Endothelial cell of umbilical vein (primary cell): ENCODE data around the gene HSD17B2. TPM values are rescaled to one million over a fixed set of nuclear protein-coding genes. Genes with fewer than 3 reads are reported as not detected.

ENCODE experiments used
- BruUV-seq: library from RNA; stranded (reverse); fragments of 400-500 nt; replicated peaks from 2 replicates; lab custom pipeline; 2021; lab: Mats Ljungman, UMichigan
- CTCF ChIA-PET: fragments of 300-600, 350-600 bp; sonication (Branson Sonifier 250); formaldehyde crosslinking; loops from one replicate; lab custom pipeline; 2021; ENCODE audit warnings: antibody characterized with exemption, inconsistent platforms; lab: Charles Lee
- POLR2A ChIA-PET: fragments of 300-600, 350-600 bp; sonication (Branson Sonifier 250); formaldehyde crosslinking; loops from one replicate; lab custom pipeline; 2021; ENCODE audit warnings: antibody characterized with exemption, inconsistent platforms; lab: Charles Lee
- DNase-seq: peaks from one replicate; pipeline ENCODE4 v3.0.0-alpha.2; 2011; ENCODE audit warnings: low read depth, low spot score
- FAIRE-seq: peaks from 2 replicates; lab custom pipeline; 2011; peaks lifted over from hg19 to GRCh38; lab: Jason Lieb, UNC
- H2AFZ ChIP-seq: 2 replicates; pipeline ENCODE4 v1.6.0; 2012; ENCODE audit warnings: low read depth, low read length, control low read depth, inconsistent platforms
- H3K27ac ChIP-seq: 2 replicates; pipeline ENCODE4 v1.5.1; 2011; ENCODE audit warnings: low read depth, mild to moderate bottlenecking, control low read depth, low read length, moderate library complexity; ENCODE audit not compliant: insufficient read depth
- H3K27me3 ChIP-seq, 2 experiments: 2 replicates each; pipeline versions ENCODE4 v1.6.0 to v1.6.1; 2011; ENCODE audit warnings: low read length in 2 of 2, mixed read lengths in 1 of 2; ENCODE audit not compliant: control insufficient read depth in 2 of 2, insufficient read depth in 2 of 2
- H3K36me3 ChIP-seq, 2 experiments: 2 replicates in 1 of 2; 3 replicates in 1 of 2; pipeline ENCODE4 v1.5.1; 2011; ENCODE audit warnings: low read length in 2 of 2, mild to moderate bottlenecking in 1 of 2, moderate library complexity in 1 of 2; ENCODE audit not compliant: control insufficient read depth in 2 of 2, insufficient read depth in 2 of 2; ENCODE audit errors: extremely low read depth in 1 of 2
- H3K4me1 ChIP-seq: 3 replicates; pipeline ENCODE4 v1.5.1; 2011; ENCODE audit warnings: mild to moderate bottlenecking, low read length; ENCODE audit not compliant: control insufficient read depth, insufficient read depth; ENCODE audit errors: extremely low read depth
- H3K4me2 ChIP-seq: 2 replicates; pipeline ENCODE4 v1.6.1; 2011; ENCODE audit warnings: low read length, control low read depth, mixed read lengths; ENCODE audit not compliant: insufficient read depth
- H3K4me3 ChIP-seq, 3 experiments: fragments of 200-600 bp in 1 of 3; sonication (generic), shearing (Covaris generic) in 1 of 3; replicated peaks in 1 of 3; 2 replicates each; pipeline ENCODE4 v1.5.1; 2011 to 2016; ENCODE audit warnings: control low read depth in 3 of 3, low read length in 3 of 3, mild to moderate bottlenecking in 2 of 3, inconsistent platforms in 1 of 3, low read depth in 1 of 3, moderate library complexity in 1 of 3; ENCODE audit not compliant: insufficient read depth in 1 of 3
- H3K79me2 ChIP-seq: 2 replicates; pipeline ENCODE4 v1.6.0; 2012; ENCODE audit warnings: low read length, inconsistent platforms; ENCODE audit not compliant: control insufficient read depth, insufficient read depth
- H3K9ac ChIP-seq: replicated peaks from 2 replicates; pipeline ENCODE3; 2011; ENCODE audit warnings: low read length, control low read depth; ENCODE audit not compliant: insufficient read depth; ENCODE audit errors: extremely low read depth
- H3K9me1 ChIP-seq: replicated peaks from 3 replicates; pipeline ENCODE4 v1.6.0; 2011; ENCODE audit warnings: mild to moderate bottlenecking, low read length; ENCODE audit not compliant: control insufficient read depth, insufficient read depth; ENCODE audit errors: extremely low read depth
- H3K9me3 ChIP-seq: replicated peaks from 2 replicates; pipeline ENCODE4 v1.5.1; 2012; ENCODE audit warnings: low read length, inconsistent platforms; ENCODE audit not compliant: control insufficient read depth, insufficient read depth
- H4K20me1 ChIP-seq: replicated peaks from 2 replicates; pipeline ENCODE3; 2011; ENCODE audit warnings: mild to moderate bottlenecking, low read length; ENCODE audit not compliant: control insufficient read depth, insufficient read depth; ENCODE audit errors: extremely low read depth
- CTCF ChIP-seq, 2 donors: IDR thresholded peaks; 1 replicate in 1 of 2; 2 replicates in 1 of 2; pipeline ENCODE4 v1.5.1; 2011; ENCODE audit warnings: low read length in 2 of 2, mild to moderate bottlenecking in 2 of 2, moderate library complexity in 2 of 2, control low read depth in 1 of 2, inconsistent platforms in 1 of 2, low read depth in 1 of 2; ENCODE audit not compliant: insufficient read depth in 1 of 2; ENCODE audit errors: extremely low read depth in 1 of 2
- EZH2 ChIP-seq: IDR thresholded peaks from 2 replicates; pipeline ENCODE4 v1.6.1; 2012; ENCODE audit warnings: borderline replicate concordance, low read depth, mild to moderate bottlenecking, moderate library complexity, low read length, inconsistent platforms; ENCODE audit not compliant: severe bottlenecking
- FOS ChIP-seq: IDR thresholded peaks from 2 replicates; pipeline ENCODE4 v1.6.1; 2011; ENCODE audit warnings: mild to moderate bottlenecking, low read length, moderate library complexity, borderline replicate concordance; ENCODE audit not compliant: insufficient read depth
- GATA2 ChIP-seq: IDR thresholded peaks from 2 replicates; pipeline ENCODE4 v1.7.0; 2011; ENCODE audit warnings: low read depth, mild to moderate bottlenecking, moderate library complexity, mixed read lengths, low read length; ENCODE audit not compliant: insufficient read length, insufficient read depth
- JUN ChIP-seq: IDR thresholded peaks from 2 replicates; pipeline ENCODE4 v1.6.1; 2011; ENCODE audit warnings: borderline replicate concordance, low read depth; ENCODE audit not compliant: insufficient read length, insufficient read depth
- MAX ChIP-seq: IDR thresholded peaks from 2 replicates; pipeline ENCODE4 v1.6.1; 2011; ENCODE audit not compliant: insufficient read depth, insufficient read length
- MYC ChIP-seq: IDR thresholded peaks from one replicate; pipeline ENCODE4 v1.6.1; 2011; ENCODE audit warnings: mild to moderate bottlenecking, low read depth, low read length
- POLR2A ChIP-seq: IDR thresholded peaks from 2 replicates; pipeline ENCODE4 v1.6.1; 2012; ENCODE audit warnings: low read depth, mild to moderate bottlenecking, control low read depth, low read length
- POLR2AphosphoS5 ChIP-seq: IDR thresholded peaks from 2 replicates; pipeline ENCODE4 v1.6.1; 2012; ENCODE audit warnings: low read depth, mild to moderate bottlenecking, control low read depth, low read length, moderate library complexity; ENCODE audit not compliant: insufficient read depth
- dilution Hi-C: fragments of 300-500 bp; cut with MboI; formaldehyde crosslinking; loops from one replicate; pipeline ENCODE4 v1.15.0; 2019; ENCODE audit warnings: low sequenced_read_pairs; ENCODE audit not compliant: extremely low pct_ligation_motif_present
- intact Hi-C: fragments of 100-400 bp; cut with micrococcal nuclease; formaldehyde crosslinking; loops from one replicate; pipeline ENCODE4 v1.10.0; 2022
- polyA plus RNA-seq, 4 experiments: library from polyadenylated mRNA; depleted of rRNA in 3 of 4; stranded (reverse) in 3 of 4; unstranded in 1 of 4; fragments of >200 nt; gene quantifications; 2 replicates each; pipeline versions ENCODE4 v1.2.1 to v1.2.3, GENCODE V29; 2011 to 2012; ENCODE audit warnings: missing spikeins in 1 of 4
- total RNA-seq: library from RNA; stranded (reverse); gene quantifications from 2 replicates; pipeline ENCODE4 v1.2.3, GENCODE V29; 2021

The HSD17B2 gene
- total and polyA plus RNA-seq, 2 donors (not counting 3 experiments of a cell fraction or from before 2014, with no cell fraction given), result 1.2 to 4.5 TPM

DNA sequence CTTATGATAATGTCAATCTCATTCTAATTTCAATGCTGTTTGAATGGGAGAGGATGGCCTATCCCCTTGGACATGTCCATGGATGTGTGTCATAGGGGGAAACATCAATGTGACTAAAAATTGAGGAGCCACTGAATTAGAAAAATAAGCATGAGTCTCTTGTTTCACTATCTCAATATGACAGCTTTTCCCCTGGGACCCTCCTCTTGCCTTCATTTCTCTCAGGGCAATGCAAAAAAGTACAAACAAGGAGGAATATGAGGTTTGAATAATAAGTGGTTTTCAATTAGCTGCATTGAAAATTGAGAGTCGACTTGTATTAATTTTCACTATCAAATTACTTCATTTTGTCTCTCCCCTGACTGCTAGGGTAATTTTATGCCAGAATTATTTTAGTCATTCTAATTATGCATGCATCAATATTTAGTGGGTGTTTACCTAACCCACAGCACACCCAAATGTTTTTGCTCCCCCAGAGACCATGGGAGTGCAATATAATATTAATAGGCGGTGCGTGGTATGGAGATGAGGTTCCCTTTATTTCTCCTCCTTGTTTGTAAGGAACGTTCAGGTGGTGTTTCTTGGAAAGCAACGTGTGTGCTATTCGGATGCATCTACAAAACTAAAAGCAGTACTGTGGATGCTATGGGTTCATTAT is 17.0 kb upstream of the HSD17B2 start:
- Histone ChIP-seq H3K79me2 (no peaks in the 10 kb centered on the region), H3K4me2 (no peak overlapping the region), H3K9ac (no peak overlapping the region), H3K4me1 (peaks cover 9% of the 10 kb centered on the region), H3K36me3 (no peaks in the 10 kb centered on the region), H3K27me3 (peaks cover 1 to 9% of the 10 kb centered on the region in 2 experiments), H3K9me3 (no peaks in the 10 kb centered on the region), H3K9me1 (no peaks in the 10 kb centered on the region), H2AFZ (no peak overlapping the region), H4K20me1 (no peaks in the 10 kb centered on the region), H3K27ac (no peak overlapping the region), H3K4me3 (no peak overlapping the region)
- BruUV-seq, result no TSS peak
- FAIRE-seq, result no peak
- ChIA-PET POLR2A (no interaction called here), CTCF (interaction anchor here (2.1 kb wide), 2 partner anchors 21 to 212 kb away, joined by 11 to 20 read pairs; no protein-coding TSS in a partner anchor)
- intact Hi-C loops (loop anchor here (2.0 to 5.0 kb wide), 2 partner anchors 39 to 77 kb away; no protein-coding TSS in a partner anchor), dilution Hi-C loops (no loop called here)
- no peak for TF ChIP-seq POLR2AphosphoS5
- TF ChIP-seq MYC, result no peak
- TF ChIP-seq MAX, result no peak
- no peak for TF ChIP-seq POLR2A
- no peak for TF ChIP-seq JUN
- TF ChIP-seq GATA2, result no peak
- TF ChIP-seq CTCF (IDR thresholded peaks at IDR 0.05; ENCODE audit: extremely low read depth in 1 of 2, insufficient read depth in 1 of 2, low read depth in 1 of 2, low read length in 2 of 2), result no peak
- no peak for TF ChIP-seq FOS
- no peak for TF ChIP-seq EZH2
- DNase-seq, result no peak
